ENCODE measurements around the gene ZCRB1. TPM values are rescaled to one million over a fixed set of nuclear protein-coding genes. Genes with fewer than 3 reads are reported as not detected.
"Not testable (repeated sequence)": the region's sequence is repeated elsewhere in the genome, so short reads cannot be mapped to it uniquely, and the experiment has no call there.

ZCRB1 gene
- 58.4 and 64.8 TPM in 2 replicates for total RNA-seq

DNA sequence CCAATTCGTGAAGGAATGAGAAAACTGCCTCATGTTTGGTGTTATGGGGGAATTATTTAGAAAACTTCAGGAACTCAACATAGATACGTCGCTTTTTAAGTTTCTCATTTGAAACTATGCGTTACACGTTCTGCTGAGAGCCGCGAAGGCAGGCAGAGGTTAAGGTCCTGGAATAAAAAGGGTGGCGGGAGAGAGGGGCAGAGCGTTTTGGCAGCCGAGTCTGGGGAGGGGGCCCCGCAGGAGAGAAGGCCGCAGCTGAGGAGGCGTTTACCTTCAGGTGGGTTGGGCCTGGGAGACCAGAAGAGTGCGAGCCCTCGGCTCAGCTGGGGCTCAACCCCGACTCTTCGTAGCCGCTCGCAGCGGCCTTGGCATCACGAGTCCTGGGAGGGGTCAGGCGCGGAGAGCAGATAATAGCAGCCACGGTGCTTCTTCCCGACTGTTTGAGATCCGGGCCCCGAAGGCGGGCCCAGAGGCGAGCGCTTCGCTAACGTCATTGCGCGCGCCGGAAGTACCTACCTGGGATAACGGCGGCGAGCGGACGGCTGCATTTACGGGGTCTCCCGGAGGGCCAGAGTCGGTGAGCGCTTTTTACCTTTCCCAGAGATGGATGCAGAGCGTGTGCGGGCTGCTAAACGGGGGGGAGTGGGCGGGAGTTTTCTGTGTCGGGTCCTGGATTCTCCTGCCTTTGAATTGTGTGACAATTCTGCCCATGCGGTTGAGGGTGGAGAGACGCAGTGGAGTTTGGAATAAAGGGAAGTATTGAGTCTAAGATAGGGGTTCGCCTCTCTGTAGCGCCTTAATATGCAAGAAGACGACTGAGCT, at the start of gene ZCRB1, which contains the start of gene PPHLN1:
Gene ZCRB1, minus strand, starts transcription at position 442 of the 822 bp plus-strand sequence. CDS start 1,992 bp downstream, outside the sequence.
Gene PPHLN1, plus strand, starts transcription at position 515 of the 822 bp plus-strand sequence. CDS start 9,736 bp downstream, outside the sequence.
- peak within 1 kb of the TSS; percentile 98 for H3K4me3 Mint-ChIP-seq (ENCODE audit: low read depth)
- DNase-seq (ENCODE audit: low spot score) = peak; percentile 77
- intact Hi-C loops (cut with micrococcal nuclease) = loop anchor here (1.0 to 10.0 kb wide), 4 partner anchors 36 to 231 kb away; partner anchors contain the start of gene GXYLT1
- peaks cover 27% of the 10 kb centered on the region for H3K36me3 Mint-ChIP-seq (ENCODE audit: low read depth)
- no peaks in the 10 kb centered on the region for H3K9me3 Mint-ChIP-seq
- no peaks in the 10 kb centered on the region for H3K27me3 Mint-ChIP-seq (ENCODE audit: low read depth)
- H3K4me1 Mint-ChIP-seq (ENCODE audit: low read depth) = peaks cover 29% of the 10 kb centered on the region
- peak within 1 kb of the TSS; percentile 97 for H3K27ac Mint-ChIP-seq

- no peak overlapping the region for H3K27ac Mint-ChIP-seq
- no peaks in the 10 kb centered on the region for H3K27me3 Mint-ChIP-seq (ENCODE audit: low read depth)
- no peaks in the 10 kb centered on the region for H3K9me3 Mint-ChIP-seq
- intact Hi-C loops (cut with micrococcal nuclease) = no loop called here
- no peaks in the 10 kb centered on the region for H3K4me1 Mint-ChIP-seq (ENCODE audit: low read depth)
- no peak for DNase-seq (ENCODE audit: low spot score)
- H3K36me3 Mint-ChIP-seq (ENCODE audit: low read depth) = peaks cover 23% of the 10 kb centered on the region
- no peak overlapping the region for H3K4me3 Mint-ChIP-seq (ENCODE audit: low read depth)
Measured at GRCh38 chr12:42373669-42374068, 47.8 kb upstream of the ZCRB1 start.

DNA sequence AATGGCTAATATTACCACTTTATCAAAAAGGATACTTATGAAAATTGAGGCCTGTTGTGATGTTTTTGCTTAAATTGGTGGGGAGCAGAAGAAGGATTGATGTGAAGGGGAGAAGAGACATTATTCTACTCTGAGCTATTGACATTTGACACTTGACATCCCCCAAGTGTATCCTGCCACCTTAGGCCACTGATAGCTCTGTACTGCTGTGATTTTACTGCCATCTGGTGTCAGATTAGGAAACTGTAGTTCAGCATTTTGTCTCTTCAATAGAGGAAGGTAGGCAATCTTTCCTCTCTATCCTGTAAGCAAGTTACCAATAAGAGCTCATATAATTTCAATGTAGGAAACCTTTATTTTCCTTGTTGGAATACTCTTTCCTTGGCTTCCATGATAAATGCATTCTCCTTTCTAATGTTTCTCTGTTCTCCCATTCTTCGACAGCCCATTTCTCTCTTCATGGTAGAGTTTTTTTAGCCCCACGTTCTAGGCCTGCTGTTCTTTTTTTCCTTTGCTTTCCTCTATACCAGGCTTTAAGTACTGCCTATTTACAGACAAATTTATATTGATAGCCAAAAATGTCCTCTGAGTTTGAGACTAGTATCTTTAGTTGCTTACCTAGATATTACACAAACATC, 46.4 kb upstream of the ZCRB1 start:
- H3K4me1 Mint-ChIP-seq (ENCODE audit: low read depth) = no peaks in the 10 kb centered on the region
- intact Hi-C loops (cut with micrococcal nuclease) = no loop called here
- H3K27me3 Mint-ChIP-seq (ENCODE audit: low read depth) = no peaks in the 10 kb centered on the region
- DNase-seq (ENCODE audit: low spot score) = no peak
- H3K27ac Mint-ChIP-seq = no peak overlapping the region
- no peaks in the 10 kb centered on the region for H3K9me3 Mint-ChIP-seq
- no peak overlapping the region for H3K4me3 Mint-ChIP-seq (ENCODE audit: low read depth)
- H3K36me3 Mint-ChIP-seq (ENCODE audit: low read depth) = peaks cover 18% of the 10 kb centered on the region

DNA sequence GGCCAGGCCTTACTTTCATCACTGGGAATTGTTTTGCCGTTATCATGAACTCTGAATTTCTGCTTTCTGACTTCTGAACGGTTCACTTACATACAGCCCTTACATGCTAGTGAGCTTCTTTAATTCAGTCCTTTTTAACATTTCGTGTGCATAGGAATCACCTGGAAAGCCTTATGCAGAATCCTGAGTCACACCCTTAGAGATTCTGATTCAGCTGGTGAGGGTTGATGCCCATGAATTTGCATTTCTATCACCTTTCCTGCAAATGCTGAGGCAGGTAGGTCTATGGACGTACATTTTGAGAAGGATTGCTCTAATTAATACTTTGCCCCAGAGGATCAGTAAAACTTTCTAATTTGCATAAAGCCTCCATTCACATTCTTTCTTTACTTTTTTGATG, 44.1 kb upstream of the ZCRB1 start:
- peaks cover 1% of the 10 kb centered on the region for H3K4me1 Mint-ChIP-seq (ENCODE audit: low read depth)
- intact Hi-C loops (cut with micrococcal nuclease) = no loop called here

DNA sequence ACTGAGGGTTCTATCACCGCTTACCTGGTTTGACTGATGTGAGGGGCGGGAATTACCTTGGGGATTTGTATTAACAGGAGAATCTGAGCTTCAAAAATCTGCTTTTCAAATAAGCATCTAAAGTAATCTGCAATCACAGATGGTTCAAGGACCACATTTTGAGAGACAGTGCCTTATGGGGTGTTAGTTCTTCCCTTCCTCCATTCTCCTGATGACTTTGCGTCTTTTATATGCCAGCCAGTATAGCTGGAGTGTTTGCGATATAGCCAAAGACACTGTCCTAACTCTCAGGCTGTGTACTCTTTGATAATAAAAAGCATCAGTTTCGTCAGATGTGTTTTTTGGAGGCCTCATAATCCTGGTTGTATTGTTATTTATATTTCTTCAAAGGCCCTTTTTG, 39.6 kb upstream of the ZCRB1 start:
- no peak overlapping the region for H3K27ac Mint-ChIP-seq
- no peak for DNase-seq (ENCODE audit: low spot score)
- H3K4me1 Mint-ChIP-seq (ENCODE audit: low read depth) = peaks cover 17% of the 10 kb centered on the region

More for the DNA sequence above, 44.1 kb upstream of the ZCRB1 start:
- H3K36me3 Mint-ChIP-seq (ENCODE audit: low read depth) = peaks cover 9% of the 10 kb centered on the region
- H3K4me3 Mint-ChIP-seq (ENCODE audit: low read depth) = no peak overlapping the region
- H3K9me3 Mint-ChIP-seq = no peaks in the 10 kb centered on the region
- no peak for DNase-seq (ENCODE audit: low spot score)
- H3K27me3 Mint-ChIP-seq (ENCODE audit: low read depth) = no peaks in the 10 kb centered on the region
- H3K27ac Mint-ChIP-seq = no peak overlapping the region

GRCh38 chr12:42364692-42365091, 38.8 kb upstream of the ZCRB1 start:
- Mint-ChIP-seq H3K27ac (no peak overlapping the region), H3K4me3 (ENCODE audit: low read depth) (no peak overlapping the region), H3K27me3 (ENCODE audit: low read depth) (no peaks in the 10 kb centered on the region), H3K9me3 (no peaks in the 10 kb centered on the region), H3K4me1 (ENCODE audit: low read depth) (peaks cover 21% of the 10 kb centered on the region), H3K36me3 (ENCODE audit: low read depth) (peaks cover 29% of the 10 kb centered on the region)
- DNase-seq (ENCODE audit: low spot score) = no peak
- intact Hi-C loops (cut with micrococcal nuclease) = loop anchor here (5.0 kb wide), 1 partner anchor 37 kb away; the partner anchor contains the start of genes PPHLN1 and ZCRB1

More for the DNA sequence above, 39.6 kb upstream of the ZCRB1 start:
- no peaks in the 10 kb centered on the region for H3K27me3 Mint-ChIP-seq (ENCODE audit: low read depth)
- H3K9me3 Mint-ChIP-seq = no peaks in the 10 kb centered on the region
- H3K4me3 Mint-ChIP-seq (ENCODE audit: low read depth) = no peak overlapping the region
- intact Hi-C loops (cut with micrococcal nuclease) = no loop called here
- H3K36me3 Mint-ChIP-seq (ENCODE audit: low read depth) = peaks cover 25% of the 10 kb centered on the region

DNA sequence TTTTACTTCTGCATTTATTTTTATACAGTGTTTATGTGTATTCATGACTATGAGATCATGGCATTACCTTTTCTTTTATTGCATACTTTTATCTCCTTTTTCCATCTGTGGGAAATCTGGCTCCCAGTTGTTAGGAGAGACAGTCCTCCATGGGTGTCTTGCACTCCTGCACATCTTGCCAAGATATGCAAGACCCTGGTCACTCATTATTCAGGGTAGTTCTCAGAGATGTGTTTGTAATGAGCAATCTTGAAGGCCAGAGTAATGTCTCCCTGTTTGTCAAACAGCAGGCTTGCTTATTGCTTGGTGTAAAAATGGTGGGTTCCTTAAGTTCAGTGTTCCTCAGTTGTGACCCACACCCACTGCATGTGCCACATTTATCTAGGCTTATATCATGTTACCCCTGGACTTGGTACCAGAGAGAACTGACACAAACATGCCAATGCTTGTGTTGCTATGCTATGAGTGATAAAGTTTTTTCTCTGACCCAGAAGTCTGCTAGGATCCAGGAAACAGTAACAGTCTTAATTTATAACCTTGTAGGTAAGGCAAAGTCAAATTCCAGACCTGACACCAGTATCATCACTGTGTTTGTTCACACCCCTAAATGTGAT, 36.9 kb upstream of the ZCRB1 start:
- intact Hi-C loops (cut with micrococcal nuclease) = loop anchor here (5.0 kb wide), 1 partner anchor 35 kb away; the partner anchor contains the start of genes PPHLN1 and ZCRB1

GRCh38 chr12:42361909-42362646, 36.2 kb upstream of the ZCRB1 start:
- Mint-ChIP-seq H3K36me3 (ENCODE audit: low read depth) (peaks cover 40% of the 10 kb centered on the region), H3K4me3 (ENCODE audit: low read depth) (no peak overlapping the region), H3K9me3 (no peaks in the 10 kb centered on the region), H3K4me1 (ENCODE audit: low read depth) (peaks cover 24% of the 10 kb centered on the region), H3K27ac (peak overlapping the region; percentile 29), H3K27me3 (ENCODE audit: low read depth) (no peaks in the 10 kb centered on the region)
- DNase-seq (ENCODE audit: low spot score) = no peak
- intact Hi-C loops (cut with micrococcal nuclease) = loop anchor here (1.0 to 5.0 kb wide), 2 partner anchors 35 to 62 kb away; partner anchors contain the start of genes PPHLN1 and ZCRB1

More for the DNA sequence above, 36.9 kb upstream of the ZCRB1 start:
- Mint-ChIP-seq H3K9me3 (no peaks in the 10 kb centered on the region), H3K27me3 (ENCODE audit: low read depth) (no peaks in the 10 kb centered on the region), H3K27ac (no peak overlapping the region), H3K4me3 (ENCODE audit: low read depth) (no peak overlapping the region), H3K36me3 (ENCODE audit: low read depth) (peaks cover 35% of the 10 kb centered on the region), H3K4me1 (ENCODE audit: low read depth) (peaks cover 24% of the 10 kb centered on the region)
- DNase-seq (ENCODE audit: low spot score) = no peak

GRCh38 chr12:42360747-42361403, 35.0 kb upstream of the ZCRB1 start:
- Mint-ChIP-seq H3K4me3 (ENCODE audit: low read depth) (no peak overlapping the region), H3K27ac (peak overlapping the region; percentile 60), H3K4me1 (ENCODE audit: low read depth) (peaks cover 23% of the 10 kb centered on the region), H3K36me3 (ENCODE audit: low read depth) (peaks cover 46% of the 10 kb centered on the region), H3K9me3 (no peaks in the 10 kb centered on the region), H3K27me3 (ENCODE audit: low read depth) (no peaks in the 10 kb centered on the region)
- DNase-seq (ENCODE audit: low spot score) = no peak
- intact Hi-C loops (cut with micrococcal nuclease) = loop anchor here (1.0 to 5.0 kb wide), 2 partner anchors 34 to 61 kb away; partner anchors contain the start of genes PPHLN1 and ZCRB1

- H3K27me3 Mint-ChIP-seq (ENCODE audit: low read depth) = no peaks in the 10 kb centered on the region
- no peak overlapping the region for H3K4me3 Mint-ChIP-seq (ENCODE audit: low read depth)
- H3K4me1 Mint-ChIP-seq (ENCODE audit: low read depth) = peaks cover 14% of the 10 kb centered on the region
- no peaks in the 10 kb centered on the region for H3K9me3 Mint-ChIP-seq
- no peak for DNase-seq (ENCODE audit: low spot score)
- H3K36me3 Mint-ChIP-seq (ENCODE audit: low read depth) = peaks cover 37% of the 10 kb centered on the region
- intact Hi-C loops (cut with micrococcal nuclease) = no loop called here
- H3K27ac Mint-ChIP-seq = no peak overlapping the region
Measured at GRCh38 chr12:42356344-42356743, 30.4 kb upstream of the ZCRB1 start.

- H3K4me3 Mint-ChIP-seq (ENCODE audit: low read depth); H3K27ac Mint-ChIP-seq; H3K4me1 Mint-ChIP-seq (ENCODE audit: low read depth); intact Hi-C loops (cut with micrococcal nuclease); H3K9me3 Mint-ChIP-seq; H3K27me3 Mint-ChIP-seq (ENCODE audit: low read depth); DNase-seq (ENCODE audit: low spot score): not testable (repeated sequence)
- H3K36me3 Mint-ChIP-seq (ENCODE audit: low read depth) = peaks cover 19% of the 10 kb centered on the region
Measured at GRCh38 chr12:42350021-42350407, 24.1 kb upstream of the ZCRB1 start.
